ENCODE measurements around the gene HUS1B.

DNA sequence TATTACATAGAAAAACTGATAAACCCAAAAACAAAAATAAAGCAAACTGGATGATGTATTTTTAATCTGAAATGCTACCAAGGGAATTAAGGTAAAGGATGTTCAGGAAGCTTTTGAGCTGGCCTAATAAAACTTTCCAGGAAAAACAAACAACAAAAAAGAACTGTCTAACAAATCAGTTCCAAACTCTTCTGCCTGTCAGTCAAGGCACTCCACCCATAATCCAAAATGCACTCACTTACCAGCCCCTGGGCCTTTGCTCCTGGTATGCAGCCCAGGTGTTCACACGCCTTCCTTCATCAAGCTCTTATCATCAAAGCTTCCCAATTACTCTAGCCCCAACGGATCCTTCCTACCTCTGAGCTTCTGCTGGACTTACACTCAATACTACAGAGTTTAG lies 32.3 kb upstream of the HUS1B start:
- TF ChIP-seq CTCF (IDR thresholded peaks at IDR 0.05; ENCODE audit: low read depth, low read length, poor library complexity, severe bottlenecking) (no peak), EZH2phosphoT487 (IDR thresholded peaks at IDR 0.05; ENCODE audit: borderline replicate concordance, low read length) (no peak)
